Ishikawa (cell line): ENCODE data around the gene KPTN.

Experiments
- CEBPB ChIP-seq: IDR thresholded peaks from 2 replicates; pipeline ENCODE4 v1.6.1; 2012
- CREB1 ChIP-seq: IDR thresholded peaks from 2 replicates; pipeline ENCODE4 v1.6.1; 2012; ENCODE audit warnings: low read depth
- EGR1 ChIP-seq: IDR thresholded peaks from 2 replicates; pipeline ENCODE4 v1.6.1; 2012
- EP300 ChIP-seq: IDR thresholded peaks from 2 replicates; pipeline ENCODE4 v1.6.1; 2012; ENCODE audit warnings: borderline replicate concordance
- FOXM1 ChIP-seq: IDR thresholded peaks from 2 replicates; pipeline ENCODE4 v1.6.1; 2012; ENCODE audit warnings: low read depth, borderline replicate concordance
- MAX ChIP-seq: IDR thresholded peaks from 2 replicates; pipeline ENCODE4 v1.6.1; 2012
- NFIC ChIP-seq: IDR thresholded peaks from 2 replicates; pipeline ENCODE4 v1.6.1; 2012
- RAD21 ChIP-seq: IDR thresholded peaks from 2 replicates; pipeline ENCODE4 v1.6.1; 2012; ENCODE audit warnings: low read depth
- REST ChIP-seq: IDR thresholded peaks from 2 replicates; pipeline ENCODE4 v1.6.1; 2012; ENCODE audit warnings: low read depth, mild to moderate bottlenecking
- TAF1 ChIP-seq: IDR thresholded peaks from 2 replicates; pipeline ENCODE4 v1.6.1; 2012; ENCODE audit warnings: low read depth, mild to moderate bottlenecking
- TCF12 ChIP-seq: IDR thresholded peaks from 2 replicates; pipeline ENCODE4 v1.6.1; 2012; ENCODE audit warnings: low read depth
- TEAD4 ChIP-seq: IDR thresholded peaks from 2 replicates; pipeline ENCODE4 v1.6.1; 2012
- USF1 ChIP-seq: IDR thresholded peaks from 2 replicates; pipeline ENCODE4 v1.6.1; 2012
- YY1 ChIP-seq: IDR thresholded peaks from 2 replicates; pipeline ENCODE4 v1.6.1; 2012; ENCODE audit warnings: low read depth
- ZBTB7A ChIP-seq: IDR thresholded peaks from 2 replicates; pipeline ENCODE4 v1.6.1; 2012; ENCODE audit warnings: low read depth

KPTN gene

GRCh38 chr19:47489072-47489914 lies 5.3 kb upstream of the KPTN start:
- TF ChIP-seq NFIC (no peak), MAX (no peak), EGR1 (peak; percentile 48; the same call in 1 of the 2 replicates), TEAD4 (no peak), CEBPB (no peak), REST (no peak)

- TF ChIP-seq CEBPB, result no peak
- TF ChIP-seq TEAD4, result no peak
- TF ChIP-seq EP300, result no peak
- TF ChIP-seq ZBTB7A, result no peak
Measured at GRCh38 chr19:47487551-47488515, 3.8 kb upstream of the KPTN start.

GRCh38 chr19:47486900-47487299 lies 2.9 kb upstream of the KPTN start:
- TF ChIP-seq TCF12, result no peak
- no peak for TF ChIP-seq TEAD4
- TF ChIP-seq CEBPB, result no peak
- TF ChIP-seq TAF1, result no peak
- TF ChIP-seq ZBTB7A, result no peak
- TF ChIP-seq USF1, result no peak
- no peak for TF ChIP-seq NFIC
- TF ChIP-seq RAD21, result no peak
- no peak for TF ChIP-seq REST
- TF ChIP-seq YY1, result no peak
- no peak for TF ChIP-seq CREB1
- no peak for TF ChIP-seq MAX
- TF ChIP-seq FOXM1, result no peak
- no peak for TF ChIP-seq EP300
- no peak for TF ChIP-seq EGR1

GRCh38 chr19:47485210-47485609 lies 1.2 kb upstream of the KPTN start:
- no peak for TF ChIP-seq NFIC
- no peak for TF ChIP-seq FOXM1
- no peak for TF ChIP-seq TEAD4
- TF ChIP-seq CREB1, result no peak
- no peak for TF ChIP-seq EP300
- TF ChIP-seq TAF1, result no peak
- no peak for TF ChIP-seq MAX
- no peak for TF ChIP-seq EGR1
- TF ChIP-seq CEBPB, result no peak
- no peak for TF ChIP-seq YY1

- TF ChIP-seq CEBPB, result no peak
- TF ChIP-seq NFIC, result no peak
Measured at GRCh38 chr19:47483200-47483599, 819 bp downstream of the KPTN start.

GRCh38 chr19:47481460-47482052 lies 2.5 kb downstream of the KPTN start:
- TF ChIP-seq ZBTB7A, result no peak
- no peak for TF ChIP-seq USF1
- no peak for TF ChIP-seq TCF12
- TF ChIP-seq CREB1, result no peak
- TF ChIP-seq RAD21, result no peak
- TF ChIP-seq FOXM1, result no peak
- no peak for TF ChIP-seq EGR1
